H1 (cell line): Measurements from ENCODE around the gene TGFA. TPM values are rescaled to one million over a fixed set of nuclear protein-coding genes. Genes with fewer than 3 reads are reported as not detected.

Experiments used
- CTCF ChIA-PET: fragments of 300-600 bp; sonication (Branson Sonifier 250); formaldehyde crosslinking; loops from one replicate; lab custom pipeline; 2021; ENCODE audit not compliant: partially characterized antibody; lab: Charles Lee
- POLR2A ChIA-PET: fragments of 300-600 bp; sonication (Branson Sonifier 250); formaldehyde crosslinking; loops from one replicate; lab custom pipeline; 2021; ENCODE audit warnings: inconsistent platforms; ENCODE audit not compliant: partially characterized antibody; lab: Charles Lee
- DNase-seq, 2 experiments: peaks; one replicate each; pipeline versions ENCODE4 v3.0.0 to v3.0.0-alpha.2; 2010 to 2022; ENCODE audit warnings: low spot score in 2 of 2, low read depth in 1 of 2, mixed read lengths in 1 of 2
- FAIRE-seq: peaks from 2 replicates; lab custom pipeline; 2011; peaks lifted over from hg19 to GRCh38; lab: Jason Lieb, UNC
- H2AFZ ChIP-seq: 2 replicates; pipeline ENCODE4 v1.8.1; 2012; ENCODE audit warnings: low read length, inconsistent platforms
- H2AK5ac ChIP-seq: 2 replicates; pipeline ENCODE4 v1.6.1; 2013; ENCODE audit warnings: low read depth, low read length
- H2BK120ac ChIP-seq: replicated peaks from 2 replicates; pipeline ENCODE3; 2013; ENCODE audit warnings: low read depth, low read length, inconsistent platforms
- H2BK12ac ChIP-seq: 2 replicates; pipeline ENCODE4 v1.6.1; 2013; ENCODE audit warnings: low read depth, low read length
- H2BK15ac ChIP-seq: 2 replicates; pipeline ENCODE4 v1.6.1; 2013; ENCODE audit warnings: low read length
- H2BK20ac ChIP-seq: 2 replicates; pipeline ENCODE4 v1.6.1; 2013; ENCODE audit warnings: low read length
- H2BK5ac ChIP-seq: 2 replicates; pipeline ENCODE4 v1.6.1; 2013; ENCODE audit warnings: low read depth, low read length
- H3K14ac ChIP-seq: 2 replicates; pipeline ENCODE4 v1.6.1; 2013; ENCODE audit warnings: inconsistent platforms; ENCODE audit not compliant: insufficient read length
- H3K18ac ChIP-seq: 2 replicates; pipeline ENCODE4 v1.6.1; 2013; ENCODE audit warnings: low read length; ENCODE audit errors: extremely low read depth
- H3K23ac ChIP-seq: 2 replicates; pipeline ENCODE4 v1.6.1; 2013; ENCODE audit warnings: inconsistent platforms; ENCODE audit not compliant: insufficient read length
- H3K23me2 ChIP-seq: 2 replicates; pipeline ENCODE4 v1.6.1; 2013; ENCODE audit warnings: low read depth, low read length
- H3K27ac ChIP-seq: 2 replicates; pipeline ENCODE4 v1.6.1; 2011; ENCODE audit warnings: low read depth, low read length, inconsistent platforms
- H3K27me3 ChIP-seq, 4 experiments: replicated peaks in 1 of 4; 1 replicate in 1 of 4; 2 replicates in 3 of 4; pipeline versions ENCODE4 v1.6.1 to v1.8.1; 2011 to 2013; ENCODE audit warnings: low read length in 3 of 4, mild to moderate bottlenecking in 3 of 4, inconsistent platforms in 2 of 4, mixed read lengths in 2 of 4, moderate library complexity in 1 of 4; ENCODE audit not compliant: control insufficient read depth in 3 of 4, insufficient read depth in 3 of 4; ENCODE audit errors: extremely low read depth in 1 of 4
- H3K36me3 ChIP-seq, 4 experiments: 2 replicates each; pipeline versions ENCODE4 v1.6.1 to v1.8.1; 2011 to 2013; ENCODE audit warnings: mild to moderate bottlenecking in 4 of 4, low read length in 3 of 4, moderate library complexity in 2 of 4, control low read depth in 1 of 4, inconsistent platforms in 1 of 4; ENCODE audit not compliant: insufficient read depth in 4 of 4, control insufficient read depth in 2 of 4
- H3K4ac ChIP-seq: replicated peaks from 2 replicates; pipeline ENCODE3; 2013; ENCODE audit warnings: low read length, low read depth, mixed read lengths, inconsistent platforms; ENCODE audit not compliant: insufficient read length
- H3K4me1 ChIP-seq, 4 experiments: replicated peaks in 1 of 4; 1 replicate in 1 of 4; 2 replicates in 3 of 4; pipeline versions ENCODE4 v1.6.1 to v1.8.1; 2011 to 2013; ENCODE audit warnings: low read length in 3 of 4, inconsistent platforms in 2 of 4, mixed read lengths in 1 of 4; ENCODE audit not compliant: insufficient read depth in 4 of 4, control insufficient read depth in 3 of 4
- H3K4me2 ChIP-seq, 2 experiments: 2 replicates each; pipeline versions ENCODE4 v1.6.1 to v1.8.1; 2011 to 2013; ENCODE audit warnings: low read depth in 2 of 2, low read length in 2 of 2, control low read depth in 1 of 2, inconsistent platforms in 1 of 2, mild to moderate bottlenecking in 1 of 2; ENCODE audit not compliant: insufficient read depth in 1 of 2
- H3K4me3 ChIP-seq, 4 experiments: fragments of 200-600, 300-600 bp in 1 of 4; sonication (generic), shearing (Covaris generic), sonication (Bioruptor Twin) in 1 of 4; 2 replicates each; pipeline versions ENCODE4 v1.5.1 to v1.8.1; 2011 to 2016; ENCODE audit warnings: low read length in 4 of 4, low read depth in 3 of 4, control low read depth in 2 of 4, inconsistent platforms in 2 of 4, mild to moderate bottlenecking in 2 of 4, mixed read lengths in 1 of 4, moderate library complexity in 1 of 4; ENCODE audit not compliant: insufficient read depth in 2 of 4; ENCODE audit errors: extremely low read depth in 1 of 4
- H3K56ac ChIP-seq: replicated peaks from 2 replicates; pipeline ENCODE3; 2013; ENCODE audit warnings: low read depth, mild to moderate bottlenecking, mixed read lengths, low read length, inconsistent platforms; ENCODE audit not compliant: insufficient read length
- H3K79me1 ChIP-seq: 2 replicates; pipeline ENCODE4 v1.6.1; 2013; ENCODE audit warnings: low read depth, low read length, control low read depth
- H3K79me2 ChIP-seq, 2 experiments: 2 replicates each; pipeline versions ENCODE4 v1.6.1 to v1.8.1; 2012 to 2013; ENCODE audit warnings: low read length in 2 of 2, mild to moderate bottlenecking in 2 of 2, inconsistent platforms in 1 of 2; ENCODE audit not compliant: insufficient read depth in 2 of 2, control insufficient read depth in 1 of 2
- H3K9ac ChIP-seq, 4 experiments: replicated peaks in 1 of 4; 1 replicate in 1 of 4; 2 replicates in 3 of 4; pipeline versions ENCODE4 v1.6.1 to v1.8.1; 2011 to 2013; ENCODE audit warnings: low read depth in 3 of 4, low read length in 3 of 4, control low read depth in 2 of 4, mild to moderate bottlenecking in 2 of 4, moderate library complexity in 2 of 4, inconsistent platforms in 1 of 4; ENCODE audit errors: extremely low read depth in 1 of 4
- H3K9me3 ChIP-seq, 2 experiments: 2 replicates each; pipeline versions ENCODE4 v1.6.1 to v1.8.1; 2012 to 2013; ENCODE audit warnings: mild to moderate bottlenecking in 2 of 2, moderate library complexity in 2 of 2, control low read depth in 1 of 2, inconsistent platforms in 1 of 2, low read depth in 1 of 2, low read length in 1 of 2, mixed read lengths in 1 of 2; ENCODE audit not compliant: insufficient read depth in 2 of 2
- H4K20me1 ChIP-seq, 2 experiments: replicated peaks in 1 of 2; 2 replicates each; pipeline versions ENCODE3 to v1.8.1; 2011 to 2013; ENCODE audit warnings: inconsistent platforms in 2 of 2, low read length in 2 of 2, mild to moderate bottlenecking in 1 of 2; ENCODE audit not compliant: insufficient read depth in 2 of 2, control insufficient read depth in 1 of 2
- H4K5ac ChIP-seq: 2 replicates; pipeline ENCODE4 v1.6.1; 2013; ENCODE audit warnings: low read length, low read depth, mixed read lengths, inconsistent platforms; ENCODE audit not compliant: insufficient read length
- H4K8ac ChIP-seq: 2 replicates; pipeline ENCODE4 v1.8.0; 2013; ENCODE audit warnings: mild to moderate bottlenecking, moderate library complexity, low read length, inconsistent platforms; ENCODE audit not compliant: insufficient read depth; ENCODE audit errors: extremely low read depth
- H4K91ac ChIP-seq: replicated peaks from 2 replicates; pipeline ENCODE3; 2013; ENCODE audit warnings: low read length, mixed read lengths, inconsistent platforms; ENCODE audit not compliant: insufficient read length
- CREB1 ChIP-seq: IDR thresholded peaks from 2 replicates; pipeline ENCODE4 v1.6.1; 2012; ENCODE audit warnings: inconsistent platforms
- CTBP2 ChIP-seq: IDR thresholded peaks from 2 replicates; pipeline ENCODE4 v1.7.0; 2011; ENCODE audit warnings: borderline replicate concordance, mild to moderate bottlenecking, moderate library complexity, mixed read lengths, low read length; ENCODE audit not compliant: insufficient read depth, insufficient read length
- CTCF ChIP-seq, 3 experiments: IDR thresholded peaks; 1 replicate in 2 of 3; 2 replicates in 1 of 3; pipeline versions ENCODE4 v1.5.1 to v1.6.1; 2011; ENCODE audit warnings: low read length in 3 of 3, mild to moderate bottlenecking in 3 of 3, inconsistent platforms in 2 of 3, low read depth in 1 of 3, moderate library complexity in 1 of 3; ENCODE audit not compliant: insufficient read depth in 1 of 3; ENCODE audit errors: control extremely low read depth in 1 of 3
- HDAC6 ChIP-seq: IDR thresholded peaks from one replicate; pipeline ENCODE4 v1.7.1; 2012; ENCODE audit warnings: low read depth, mild to moderate bottlenecking, inconsistent platforms, low read length, moderate library complexity
- JUND ChIP-seq: IDR thresholded peaks from 2 replicates; pipeline ENCODE4 v1.6.1; 2011; ENCODE audit warnings: mild to moderate bottlenecking, improper control_type of control experiment, low read length
- KDM5A ChIP-seq: fragments of 200-600 bp; IDR thresholded peaks from 2 replicates; pipeline ENCODE4 v1.7.1; 2012; ENCODE audit warnings: mild to moderate bottlenecking, low read length, inconsistent platforms, mixed read lengths
- MAFK ChIP-seq: IDR thresholded peaks from 2 replicates; pipeline ENCODE4 v1.6.1; 2012; ENCODE audit warnings: low read depth, mild to moderate bottlenecking, improper control_type of control experiment, low read length
- POLR2AphosphoS5 ChIP-seq: IDR thresholded peaks from 2 replicates; pipeline ENCODE4 v1.6.1; 2011; ENCODE audit warnings: low read depth, low read length
- RNF2 ChIP-seq: fragments of 200-900, 300-1000 bp; sonication (generic); IDR thresholded peaks from 2 replicates; pipeline ENCODE4 v1.7.1; 2016; ENCODE audit warnings: borderline replicate concordance, low read depth, mild to moderate bottlenecking, antibody characterized with exemption, low read length; ENCODE audit not compliant: poor library complexity, severe bottlenecking; ENCODE audit errors: missing control alignments
- SAP30 ChIP-seq: fragments of 300-600 bp; sonication (generic); IDR thresholded peaks from 2 replicates; pipeline ENCODE4 v1.7.1; 2012; ENCODE audit warnings: low read length, moderate library complexity, mild to moderate bottlenecking, inconsistent platforms; ENCODE audit not compliant: insufficient read depth, insufficient replicate concordance
- TBP ChIP-seq: IDR thresholded peaks from 2 replicates; pipeline ENCODE4 v1.6.1; 2011; ENCODE audit warnings: low read depth, low read length, improper control_type of control experiment
- WGBS, 2 experiments: shearing (Covaris generic) in 1 of 2; methylation state at CpG; one replicate each; pipeline versions ENCODE4 v1.1.6 to v1.1.7; 2013 to 2015; ENCODE audit warnings: low lambda C conversion rate in 2 of 2, mixed read lengths in 2 of 2, inconsistent platforms in 1 of 2, low coverage in 1 of 2, missing lambda C conversion rate in 1 of 2; ENCODE audit not compliant: insufficient replicate concordance in 2 of 2, insufficient coverage in 1 of 2, insufficient read length in 1 of 2; ENCODE audit errors: extremely low coverage in 1 of 2, missing lambda C conversion rate in 1 of 2; 5-methylcytosine and 5-hydroxymethylcytosine counted together
- polyA plus RNA-seq, 7 experiments: library from polyadenylated mRNA; depleted of rRNA in 3 of 7; stranded (reverse) in 5 of 7; unstranded in 2 of 7; fragments of >200 nt in 5 of 7; fragments of 200-250 nt in 2 of 7; gene quantifications; 1 replicate in 5 of 7; 2 replicates in 1 of 7; 4 replicates in 1 of 7; pipeline versions ENCODE4 v1.2.1 to v1.2.3, GENCODE V29; 2011 to 2013; ENCODE audit warnings: missing spikeins in 2 of 7, mixed read lengths in 2 of 7
- total RNA-seq: library from RNA; stranded (reverse); fragmentation: NEBNext Ultra II Directional; extraction: Animal tissue kit (Norgen Biotek cat#: 25700); gene quantifications from 2 replicates; pipeline ENCODE4 v1.2.1, GENCODE V29; 2021

TGFA gene
- total and polyA plus RNA-seq, 2 of the 8 experiments (the other 6 are each of a cell fraction or from before 2014, with no cell fraction given) = 1.8 to 3.7 TPM

- Histone ChIP-seq H3K4ac (no peak overlapping the region), H3K4me1 (peaks cover 0 to under 1% (median 0%) of the 10 kb centered on the region in 4 experiments; a peak in 3 of 7 replicates), H3K18ac (no peak overlapping the region), H2AFZ (no peak overlapping the region), H3K23ac (no peak overlapping the region), H3K27ac (no peak overlapping the region), H2BK20ac (no peak overlapping the region), H3K56ac (no peak overlapping the region), H2BK15ac (no peak overlapping the region), H3K14ac (no peak overlapping the region), H3K79me2 (no peaks in the 10 kb centered on the region), H4K5ac (no peak overlapping the region), H2BK120ac (no peak overlapping the region), H3K4me3 (no peak overlapping the region), H4K91ac (no peak overlapping the region), H3K9me3 (no peaks in the 10 kb centered on the region), H4K8ac (no peak overlapping the region), H3K36me3 (no peaks in the 10 kb centered on the region), H3K27me3 (no peaks in the 10 kb centered on the region; a peak in 1 of 7 replicates), H3K4me2 (no peak overlapping the region), H4K20me1 (no peaks in the 10 kb centered on the region), H2BK5ac (no peak overlapping the region), H3K79me1 (no peaks in the 10 kb centered on the region), H2BK12ac (no peak overlapping the region), H3K9ac (no peak overlapping the region), H3K23me2 (no peaks in the 10 kb centered on the region), H2AK5ac (no peak overlapping the region)
- ChIA-PET POLR2A (no interaction called here), CTCF (interaction anchor here (0.7 to 1.2 kb wide), 4 partner anchors 20 to 168 kb away, joined by 3 to 4 read pairs (median 3); no protein-coding TSS in a partner anchor)
- no peak for DNase-seq
- 89% methylated on average over 3 of the region's 3 CpGs; no CpG with 5 or more reads in 1 of the 2 experiments for WGBS, 2 experiments
- FAIRE-seq = no peak
- TF ChIP-seq CREB1 (no peak), CTBP2 (no peak), POLR2AphosphoS5 (no peak), CTCF (IDR thresholded peaks at IDR 0.05; ENCODE audit: control extremely low read depth in 1 of 3, insufficient read depth in 1 of 3, low read depth in 1 of 3, low read length in 3 of 3) (no peak), SAP30 (no peak), JUND (no peak), HDAC6 (no peak), TBP (no peak), MAFK (no peak), RNF2 (no peak), KDM5A (no peak)
Measured at GRCh38 chr2:70494293-70494886, 59.2 kb downstream of the TGFA start.
